NOMO-1 (cell line): Measurements from ENCODE around the gene ITIH5.
A peak's percentile ranks its signal among the peaks of the same experiment; 100 is the strongest.

Experiments used
- DNase-seq, 2 experiments: peaks; one replicate each; lab custom pipeline; 2025; ENCODE audit not compliant: unreplicated experiment in 2 of 2; lab: John Stamatoyannopoulos, UW

Gene ITIH5

DNA sequence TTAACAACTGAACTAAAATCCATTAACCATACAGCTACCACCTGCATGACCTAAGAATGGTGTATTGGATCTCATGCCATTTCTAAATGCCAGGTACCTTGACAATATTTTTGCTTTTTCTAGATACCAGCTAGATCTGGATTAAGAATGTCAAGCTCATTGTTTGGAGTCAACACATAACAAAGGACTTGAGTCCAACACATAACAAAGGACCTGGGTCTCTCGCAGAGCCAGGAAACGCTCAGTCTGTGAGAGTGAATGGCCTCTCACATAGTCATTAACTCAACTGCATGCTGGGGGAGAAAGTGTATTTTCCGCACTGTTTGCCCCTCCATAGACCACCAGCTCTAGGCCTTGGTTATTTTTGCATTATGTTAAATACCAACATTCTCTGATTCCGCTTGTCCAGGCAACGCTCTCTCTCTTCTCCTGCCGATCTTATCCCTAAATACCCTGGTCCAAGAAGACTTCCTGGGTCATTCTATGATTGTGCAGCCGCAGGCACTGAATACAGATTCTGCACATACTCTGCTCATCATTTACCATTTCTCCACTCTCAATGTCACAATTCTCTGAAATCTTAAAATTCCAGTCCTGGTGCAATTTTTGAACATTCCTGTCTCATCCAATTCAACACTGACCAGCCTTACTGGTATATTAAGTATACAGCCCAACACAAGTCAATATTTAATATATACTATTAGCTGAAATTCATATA is 31.2 kb downstream of the ITIH5 start:
- DNase-seq: no peak

DNA sequence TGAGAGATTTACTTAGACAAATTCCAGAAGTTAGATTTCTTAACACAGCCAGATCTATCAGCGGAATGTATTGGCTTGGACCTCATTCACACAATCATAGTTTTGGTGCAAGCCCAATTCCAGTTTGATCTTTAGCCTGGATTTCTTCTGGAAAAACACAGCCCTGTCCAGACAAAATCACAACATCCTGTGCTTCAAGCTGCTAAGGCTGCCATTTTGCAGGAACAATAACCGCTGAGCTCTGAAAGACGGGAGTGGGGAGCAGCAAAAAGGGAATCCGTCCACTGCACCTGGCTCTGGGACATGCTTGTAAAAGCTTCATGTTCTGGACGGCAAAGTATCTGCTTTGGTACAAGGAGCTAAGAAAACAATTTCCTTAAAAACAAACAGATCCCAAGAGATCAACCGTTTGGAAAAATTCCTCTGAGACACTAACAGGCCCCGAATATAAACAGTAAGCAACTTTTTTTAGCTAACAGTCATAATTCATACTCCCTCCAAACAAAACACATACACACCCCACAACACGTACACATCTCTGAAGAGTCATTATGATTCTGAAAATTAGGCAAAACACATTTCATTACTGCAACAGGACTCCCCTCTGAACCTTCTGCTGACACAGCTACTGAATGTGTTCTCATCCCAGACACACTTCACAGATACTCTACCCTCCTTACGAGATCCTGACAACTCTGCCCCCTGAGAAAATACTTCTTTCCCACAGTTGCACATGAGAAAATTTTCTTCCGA is 32.4 kb downstream of the ITIH5 start:
- DNase-seq: no peak

GRCh38 chr10:7626283-7626682 is 40.5 kb downstream of the ITIH5 start:
- DNase-seq: no peak

DNA sequence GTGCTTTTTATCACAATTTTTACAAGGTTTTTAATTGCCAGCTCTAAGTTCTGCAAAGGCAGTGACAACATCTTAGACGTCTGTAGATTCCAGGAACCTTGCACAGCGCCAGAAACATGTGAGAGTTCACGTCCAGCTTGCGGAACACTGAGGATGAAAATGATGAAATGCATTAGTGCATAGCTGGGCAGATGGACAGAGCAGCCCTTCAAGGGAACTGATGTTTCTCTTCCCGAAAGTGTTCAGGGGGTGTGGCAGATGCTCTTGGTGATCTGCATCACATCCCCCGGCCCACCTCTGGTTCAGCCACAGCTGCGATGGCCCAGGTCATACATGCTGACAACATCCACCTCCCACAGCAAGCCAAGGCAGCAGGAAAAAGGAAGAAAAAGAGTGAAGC is 40.9 kb downstream of the ITIH5 start:
- no peak for DNase-seq

- DNase-seq: no peak
Measured at GRCh38 chr10:7625009-7625408, 41.8 kb downstream of the ITIH5 start.

DNA sequence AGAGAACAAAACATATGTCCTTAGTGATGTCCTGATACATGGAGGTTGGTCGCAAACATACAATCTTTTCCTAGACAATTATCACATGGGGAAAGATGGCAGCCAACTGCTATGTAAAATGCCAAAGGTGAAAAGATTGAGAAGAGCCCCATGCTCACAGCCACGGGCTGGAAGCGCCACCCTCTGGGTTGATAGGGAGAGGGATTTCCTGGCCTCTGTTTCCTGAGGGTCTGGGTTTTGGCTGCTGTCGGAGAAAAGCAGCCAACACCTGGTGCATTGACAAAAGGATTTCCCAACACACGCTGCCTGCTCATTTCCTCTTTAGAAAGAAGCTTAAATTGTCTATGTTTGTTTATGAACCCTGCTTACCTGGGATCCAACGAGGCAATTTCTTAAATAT is 43.8 kb downstream of the ITIH5 start:
- peak in 1 of 2 experiments; percentile 8 for DNase-seq

DNA sequence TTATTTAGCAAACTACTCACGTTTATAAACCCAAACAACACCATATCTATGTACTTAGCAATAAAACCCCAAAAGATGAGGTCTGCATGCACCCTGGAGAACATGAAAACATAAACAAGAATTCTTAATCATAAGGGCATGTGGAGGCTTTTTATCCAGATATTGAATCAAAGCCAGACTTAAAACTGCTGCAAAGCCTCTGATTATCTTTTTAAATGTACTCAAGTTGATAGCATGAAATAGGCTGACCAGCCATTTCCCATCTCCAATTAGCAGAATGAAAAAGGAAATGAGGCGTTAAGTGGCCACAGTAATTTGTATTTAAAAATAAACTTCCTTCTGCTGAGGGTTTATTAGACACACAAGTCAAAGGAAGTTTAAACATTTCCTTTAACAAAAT is 48.3 kb downstream of the ITIH5 start:
- peak; percentile 42 to 66 for DNase-seq

DNA sequence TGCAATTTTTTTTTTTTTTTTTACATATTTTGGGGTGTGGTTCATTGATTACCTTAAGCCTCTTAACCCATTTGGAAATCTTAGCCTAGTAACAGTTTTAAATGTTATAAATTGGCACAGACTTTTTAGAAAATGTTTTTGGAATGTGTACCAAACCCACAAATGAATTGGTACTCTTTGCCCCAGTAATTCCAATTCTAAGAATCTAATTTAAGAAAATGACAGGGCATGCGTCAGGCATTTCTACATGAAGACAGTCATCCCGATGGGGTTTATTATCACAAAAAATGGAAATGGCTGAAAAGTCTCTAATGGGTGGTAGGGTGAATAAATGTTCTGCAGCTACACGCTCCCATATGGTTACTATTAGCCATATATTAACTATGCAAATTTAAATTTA is 54.9 kb downstream of the ITIH5 start:
- DNase-seq: no peak

- no peak for DNase-seq
Measured at GRCh38 chr10:7610651-7611389, 55.9 kb downstream of the ITIH5 start.

DNA sequence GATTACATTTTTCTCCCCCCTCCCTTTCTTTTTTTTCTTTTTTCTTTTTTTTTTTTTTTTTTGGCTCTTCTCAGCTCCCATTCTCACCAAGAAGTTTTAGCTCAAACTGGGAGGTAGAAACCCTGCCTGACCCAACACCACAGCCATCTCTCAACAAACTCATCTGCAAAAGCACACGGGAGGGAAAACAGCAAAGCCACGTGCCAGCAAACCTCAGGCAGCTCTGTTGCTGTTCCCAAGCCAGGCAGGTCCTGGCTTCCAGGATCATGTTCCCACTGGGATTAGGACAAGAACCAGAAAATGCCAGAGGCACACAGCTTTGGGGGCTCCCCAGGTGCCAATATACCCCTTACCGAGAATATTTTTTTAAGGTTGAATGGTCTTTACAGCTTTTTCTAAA is 56.7 kb downstream of the ITIH5 start:
- DNase-seq: no peak

- DNase-seq: no peak
Measured at GRCh38 chr10:7609556-7609955, 57.2 kb downstream of the ITIH5 start.

DNA sequence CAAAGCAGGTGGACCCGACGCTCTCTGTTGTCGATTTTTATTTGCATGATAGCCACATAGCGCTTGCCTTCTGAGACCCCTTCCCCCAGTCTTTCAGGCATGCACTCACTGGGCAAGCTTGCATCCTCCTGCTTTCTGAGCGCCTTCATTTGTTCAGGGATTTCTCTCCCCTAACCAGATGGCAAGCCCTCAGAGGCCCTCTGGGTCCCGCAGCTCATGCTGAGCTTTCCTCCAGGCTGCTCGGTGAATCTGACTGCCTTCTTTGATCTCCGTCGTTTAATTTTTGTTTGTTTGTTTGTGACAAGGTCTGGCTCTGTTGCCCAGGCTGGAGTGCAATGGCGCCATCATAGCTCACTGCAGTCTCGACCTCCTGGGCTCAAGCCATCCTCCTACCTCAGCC is 58.8 kb downstream of the ITIH5 start:
- no peak for DNase-seq

GRCh38 chr10:7606951-7607404 is 59.8 kb downstream of the ITIH5 start:
- DNase-seq: peak; percentile 55 to 68

GRCh38 chr10:7605565-7606295 is 61.0 kb downstream of the ITIH5 start:
- DNase-seq: no peak

DNA sequence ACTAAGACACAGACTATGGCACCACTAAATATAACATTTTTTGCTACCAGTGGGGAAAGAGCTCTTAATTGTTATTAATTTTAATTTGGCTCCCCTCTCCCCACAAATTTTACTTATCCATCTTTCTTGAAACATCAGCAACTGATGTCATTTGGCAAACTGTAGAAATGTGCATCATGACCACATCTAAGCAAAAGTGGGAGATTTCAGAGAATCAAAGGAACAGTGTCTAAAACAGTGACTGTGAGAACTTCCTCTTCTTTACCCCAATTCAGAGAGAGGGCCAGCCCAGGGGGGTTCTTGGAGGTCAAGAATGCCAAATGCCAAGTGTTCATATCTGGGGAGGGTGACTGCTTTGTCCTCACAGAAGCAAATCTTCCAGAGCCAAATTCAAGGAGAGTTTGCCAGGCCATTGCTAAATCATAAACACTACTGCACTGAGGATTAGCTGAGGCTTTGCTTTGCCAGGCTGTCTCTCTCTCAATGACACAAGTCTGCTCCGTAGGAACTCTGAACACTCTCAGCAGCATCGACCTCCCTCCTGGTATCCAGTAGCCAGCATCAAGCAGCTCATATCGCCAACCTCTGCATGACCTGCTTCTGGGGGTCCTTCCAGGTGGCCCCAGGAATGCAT is 65.6 kb downstream of the ITIH5 start:
- no peak for DNase-seq

- no peak for DNase-seq
Measured at GRCh38 chr10:7598771-7599170, 68.0 kb downstream of the ITIH5 start.

DNA sequence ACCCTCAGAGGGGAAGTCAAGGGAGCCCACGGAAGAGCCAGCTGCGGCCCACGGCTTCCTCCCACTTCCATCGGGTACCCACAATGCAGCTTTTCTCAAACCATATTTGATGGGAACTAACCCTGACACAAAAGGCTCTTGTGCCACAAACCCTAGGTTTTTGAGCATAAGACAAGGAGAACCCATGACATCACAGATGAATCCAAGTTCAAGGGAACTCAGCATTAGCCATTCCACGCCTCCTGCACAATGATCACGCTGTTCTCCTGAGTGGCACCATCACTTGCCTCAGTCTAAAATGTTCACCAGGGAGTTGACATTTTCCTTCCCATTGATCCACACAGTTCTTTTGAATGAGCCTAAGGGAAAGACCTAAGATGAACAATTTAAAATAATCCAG is 70.4 kb downstream of the ITIH5 start:
- no peak for DNase-seq

DNA sequence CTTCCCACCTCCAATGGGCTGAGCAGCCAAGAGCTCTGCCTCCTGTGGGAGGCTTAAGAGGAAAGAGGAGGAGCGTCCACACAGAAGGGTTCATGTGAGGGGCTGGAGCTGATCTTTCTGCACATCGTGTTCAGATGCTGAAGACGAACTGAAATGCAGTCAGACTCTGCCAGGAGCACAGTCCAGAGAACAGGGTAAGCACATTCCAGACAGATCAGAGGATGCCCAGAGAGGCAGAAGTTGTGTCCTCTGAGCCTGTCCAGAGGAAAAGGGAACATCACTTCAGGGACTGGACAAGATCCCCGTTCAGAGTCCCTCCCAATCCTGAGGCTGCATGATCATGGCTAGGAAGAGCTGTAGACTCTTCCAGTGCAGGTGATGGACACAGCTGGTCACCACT is 72.9 kb downstream of the ITIH5 start:
- no peak for DNase-seq

DNA sequence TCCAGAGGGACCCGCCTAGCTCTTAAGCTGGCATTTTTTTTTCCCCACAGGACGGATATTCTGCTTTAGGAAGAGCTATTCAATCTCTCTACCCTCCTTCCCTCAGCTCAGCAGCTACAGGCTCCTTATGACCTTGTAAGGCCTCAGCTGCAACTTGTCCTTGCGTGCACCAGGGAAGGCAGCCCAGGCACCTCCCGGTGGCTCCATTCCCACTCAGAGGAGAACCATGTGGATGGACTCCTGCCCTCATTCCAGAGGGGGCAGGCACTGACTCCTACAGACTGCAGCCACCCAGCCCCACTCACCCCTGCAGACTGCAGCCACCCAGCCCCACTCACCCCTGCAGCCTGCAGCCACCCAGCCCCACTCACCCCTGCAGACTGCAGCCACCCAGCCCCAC is 73.7 kb downstream of the ITIH5 start:
- no peak for DNase-seq

DNA sequence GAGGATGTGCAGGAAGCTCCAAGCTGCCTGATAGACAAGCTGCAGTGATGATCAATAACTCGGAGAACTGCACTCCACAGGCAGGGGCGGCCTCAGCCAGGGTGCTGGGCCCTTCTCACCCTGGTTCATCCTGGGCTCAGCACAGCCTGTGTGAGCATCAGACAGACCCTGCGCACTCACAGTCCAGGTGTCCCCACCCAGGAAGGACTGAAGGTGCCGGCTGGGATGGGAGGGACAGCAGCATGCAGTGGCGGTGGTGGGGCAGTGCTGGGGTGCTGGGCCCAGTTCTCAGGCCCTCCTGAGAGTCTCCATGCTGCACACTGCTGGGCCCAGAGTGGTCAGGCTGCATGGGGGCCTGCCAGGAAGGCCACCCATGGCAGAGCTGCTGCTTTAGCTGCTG is 74.1 kb downstream of the ITIH5 start:
- no peak for DNase-seq

DNA sequence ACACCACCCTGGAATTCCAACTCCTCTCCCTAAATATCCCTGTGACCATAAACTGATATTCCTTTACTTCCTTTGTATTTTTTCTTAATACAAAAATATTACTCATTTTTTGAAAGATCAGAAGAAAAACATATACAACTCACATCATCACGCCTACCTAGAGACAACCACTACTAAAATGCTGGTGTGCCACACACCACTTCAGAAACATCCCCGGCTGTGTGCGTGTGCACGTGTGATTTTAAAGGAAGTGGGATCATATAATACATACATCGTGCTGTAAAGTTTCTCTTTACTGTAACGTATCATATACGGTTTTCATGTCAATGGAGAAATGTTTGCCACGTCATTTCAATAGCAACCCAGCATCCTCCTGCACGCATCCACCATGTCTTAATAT is 76.5 kb downstream of the ITIH5 start:
- DNase-seq: no peak
